K562 (cell line): ENCODE measurements around the gene ZNHIT2. TPM values are rescaled to one million over a fixed set of nuclear protein-coding genes. Genes with fewer than 3 reads are reported as not detected.

Experiments
- ATAC-seq: fragments of 200-7000 bp; cut with Tn5 transposase; 3 replicates; pipeline ENCODE4 v1.9.1; 2020; ENCODE audit warnings: moderate library complexity
- BruUV-seq: library from RNA; stranded (reverse); fragments of 400-500 nt; replicated peaks from 2 replicates; lab custom pipeline; 2021; lab: Mats Ljungman, UMichigan
- CTCF ChIA-PET: fragments of 300-600 bp; formaldehyde crosslinking; extraction: SDS; loops from one replicate; lab custom pipeline; 2021; ENCODE audit warnings: low intra/inter-chr PET ratio; lab: Yijun Ruan, JAX
- POLR2A ChIA-PET: fragments of 300-600, 350-650 bp; sonication (Branson Sonifier 250); formaldehyde crosslinking; extraction: SDS; loops from one replicate; lab custom pipeline; 2021; ENCODE audit warnings: antibody characterized with exemption, inconsistent platforms; lab: Yijun Ruan, JAX
- DNase-seq, 4 experiments: peaks; one replicate each; pipeline versions ENCODE4 v3.0.0 to v3.0.0-alpha.2; 2011 to 2018; ENCODE audit warnings: low spot score in 3 of 4, mixed read lengths in 3 of 4; ENCODE audit errors: extremely low read depth in 1 of 4
- FAIRE-seq: peaks from 2 replicates; lab custom pipeline; 2011; peaks lifted over from hg19 to GRCh38; lab: Jason Lieb, UNC
- H2AFZ ChIP-seq: 2 replicates; pipeline ENCODE4 v1.6.0; 2011; ENCODE audit warnings: low read depth, low read length, control low read depth, inconsistent platforms
- H3K27ac ChIP-seq: fragments of 200-600 bp; 3 replicates; pipeline ENCODE4 v1.8.0; 2011; ENCODE audit warnings: low read depth, mild to moderate bottlenecking, control low read depth, inconsistent platforms, low read length, moderate library complexity, mixed read lengths; ENCODE audit errors: extremely low read depth
- H3K27me3 ChIP-seq, 2 experiments: fragments of 300-600 bp in 1 of 2; 2 replicates in 1 of 2; 3 replicates in 1 of 2; pipeline versions ENCODE4 v1.6.0 to v1.8.0; 2011; ENCODE audit warnings: inconsistent platforms in 2 of 2, low read length in 2 of 2, mild to moderate bottlenecking in 1 of 2, mixed read lengths in 1 of 2, moderate library complexity in 1 of 2; ENCODE audit not compliant: control insufficient read depth in 2 of 2, insufficient read depth in 2 of 2
- H3K36me3 ChIP-seq: fragments of 300-600 bp; 3 replicates; pipeline ENCODE4 v1.8.0; 2011; ENCODE audit warnings: mild to moderate bottlenecking, low read length, inconsistent platforms; ENCODE audit not compliant: control insufficient read depth, insufficient read depth
- H3K4me1 ChIP-seq, 2 experiments: fragments of 200-600 bp in 1 of 2; replicated peaks in 1 of 2; 2 replicates in 1 of 2; 3 replicates in 1 of 2; pipeline versions ENCODE4 v1.5.1 to v1.8.0; 2011; ENCODE audit warnings: inconsistent platforms in 2 of 2, low read length in 2 of 2, mild to moderate bottlenecking in 1 of 2, mixed read lengths in 1 of 2, moderate library complexity in 1 of 2; ENCODE audit not compliant: control insufficient read depth in 2 of 2, insufficient read depth in 2 of 2
- H3K4me2 ChIP-seq: 2 replicates; pipeline ENCODE4 v1.6.1; 2011; ENCODE audit warnings: low read length, control low read depth, inconsistent platforms, mixed read lengths; ENCODE audit not compliant: insufficient read depth
- H3K4me3 ChIP-seq: fragments of 200-600 bp; sonication (generic), shearing (Covaris generic); 2 replicates; pipeline ENCODE4 v1.5.1; 2016; ENCODE audit warnings: control low read depth, inconsistent platforms
- H3K79me2 ChIP-seq: fragments of 200-600 bp; 3 replicates; pipeline ENCODE4 v1.8.0; 2011; ENCODE audit warnings: low read length, inconsistent platforms; ENCODE audit not compliant: control insufficient read depth, insufficient read depth
- H3K9ac ChIP-seq, 2 experiments: 2 replicates each; pipeline versions ENCODE4 v1.6.0 to v1.6.1; 2011; ENCODE audit warnings: low read depth in 2 of 2, low read length in 2 of 2, control low read depth in 1 of 2, inconsistent platforms in 1 of 2, mild to moderate bottlenecking in 1 of 2, mixed read lengths in 1 of 2; ENCODE audit not compliant: insufficient read depth in 1 of 2
- H3K9me1 ChIP-seq: one replicate; pipeline ENCODE4 v1.6.0; 2011; ENCODE audit warnings: inconsistent platforms, mild to moderate bottlenecking, low read length, moderate library complexity; ENCODE audit not compliant: control insufficient read depth, insufficient read depth
- H3K9me3 ChIP-seq: replicated peaks from 2 replicates; pipeline ENCODE4 v1.5.1; 2011; ENCODE audit warnings: low read depth, low read length, inconsistent platforms; ENCODE audit not compliant: control insufficient read depth, insufficient read depth
- H4K20me1 ChIP-seq: replicated peaks from 2 replicates; pipeline ENCODE4 v1.6.1; 2011; ENCODE audit warnings: low read length, inconsistent platforms, mixed read lengths; ENCODE audit not compliant: control insufficient read depth, insufficient read depth
- BRF1 ChIP-seq: IDR thresholded peaks from 3 replicates; pipeline ENCODE4 v1.6.1; 2011; ENCODE audit warnings: borderline replicate concordance, mild to moderate bottlenecking; ENCODE audit not compliant: insufficient read length; ENCODE audit errors: extremely low read depth
- DEAF1 ChIP-seq: fragments of 450-650 bp; formaldehyde crosslinking; IDR thresholded peaks from 2 replicates; pipeline ENCODE4 v1.4.0; 2020; ENCODE audit warnings: mild to moderate bottlenecking, moderate library complexity
- EWSR1 ChIP-seq: fragments of 450-650 bp; IDR thresholded peaks from 2 replicates; pipeline ENCODE4 v1.6.1; 2018; ENCODE audit warnings: borderline replicate concordance, mild to moderate bottlenecking, low read depth, moderate library complexity; ENCODE audit not compliant: partially characterized antibody
- PBX2 ChIP-seq, 2 experiments: IDR thresholded peaks in 1 of 2; conservative IDR thresholded peaks in 1 of 2; 2 replicates each; pipeline ENCODE4 v1.6.1; 2016; ENCODE audit warnings: low read depth in 2 of 2, mild to moderate bottlenecking in 1 of 2, missing compliant biosample characterization in 1 of 2, missing genetic modification characterization in 1 of 2, moderate library complexity in 1 of 2
- RBM25 ChIP-seq: fragments of 200-400 bp; formaldehyde crosslinking; IDR thresholded peaks from 2 replicates; pipeline ENCODE4 v1.6.1; 2018; ENCODE audit warnings: low read length, low read depth, moderate library complexity; ENCODE audit not compliant: severe bottlenecking
- ZBTB33 ChIP-seq: sonication (generic); formaldehyde crosslinking; IDR thresholded peaks from 2 replicates; pipeline ENCODE4 v1.8.1; 2023; ENCODE audit warnings: mild to moderate bottlenecking, missing genetic modification reagents
- WGBS: fragments of 100-300 bp; shearing (Covaris generic); methylation state at CpG from one replicate; pipeline ENCODE4 v1.1.6; 2016; ENCODE audit warnings: low coverage, mixed read lengths; ENCODE audit not compliant: insufficient coverage; ENCODE audit errors: missing lambda C conversion rate; 5-methylcytosine and 5-hydroxymethylcytosine counted together
- in situ Hi-C: fragments of 300-500 bp; cut with MboI; formaldehyde crosslinking; loops from 4 replicates; pipeline ENCODE4 v1.15.0; 2018; ENCODE audit warnings: inconsistent platforms, mixed read lengths
- intact Hi-C: fragments of 100-400 bp; cut with micrococcal nuclease; formaldehyde crosslinking; loops from 2 replicates; pipeline ENCODE4 v1.14.2; 2022
- polyA plus RNA-seq, 8 experiments: library from polyadenylated mRNA; depleted of rRNA in 4 of 8; stranded (reverse) in 5 of 8; unstranded in 3 of 8; fragments of >200 nt; fragmentation: Nextera tagmentation in 2 of 8; fragmentation: Illumina TruSeq in 1 of 8; extraction: Ambion mirVana in 2 of 8; extraction: Trizol in 1 of 8; gene quantifications; 2 replicates each; pipeline versions ENCODE4 v1.2.1 to v1.2.3, GENCODE V29; 2011 to 2014; ENCODE audit warnings: inconsistent platforms in 1 of 8, missing spikeins in 1 of 8
- total RNA-seq, 7 experiments: library from RNA; depleted of rRNA in 6 of 7; stranded (reverse); fragments of >200 nt in 6 of 7; fragmentation: Illumina TruSeq in 2 of 7; extraction: Trizol in 2 of 7; gene quantifications; 2 replicates each; pipeline versions ENCODE4 v1.2.1 to v1.2.3, GENCODE V29; 2011 to 2021; ENCODE audit warnings: low replicate concordance in 1 of 7

The ZNHIT2 gene
- total and polyA plus RNA-seq, 9 of the 15 experiments (the other 6 are each of a cell fraction or from before 2014, with no cell fraction given) = 0.08 to 39.0 (median 2.5) TPM

- intact Hi-C loops = no loop called here
- H3K36me3 ChIP-seq = peaks cover 22% of the 10 kb centered on the region; the same call in 1 of the 3 replicates
- POLR2A ChIA-PET = interaction anchor here (0.7 to 7.2 kb wide), 3 partner anchors 12 to 173 kb away, joined by 3 to 92 read pairs (median 3); partner anchors contain the start of genes GPHA2 and VPS51
- H2AFZ ChIP-seq = no peak overlapping the region
- ATAC-seq = no peak
- no peak for FAIRE-seq
- H3K9ac ChIP-seq = no peak overlapping the region
- no peak for DNase-seq
- no peak overlapping the region for H3K27ac ChIP-seq
- H3K9me1 ChIP-seq = no peaks in the 10 kb centered on the region
- no peak for TF ChIP-seq RBM25
- peak; percentile 64; the same call in 1 of the 2 replicates for TF ChIP-seq ZBTB33
- TF ChIP-seq DEAF1 (CRISPR knock-in tag) = no peak
- TF ChIP-seq PBX2 (CRISPR knock-in tag; IDR thresholded peaks at IDR 0.05; ENCODE audit: low read depth) = no peak
- TF ChIP-seq PBX2 (tag; conservative IDR thresholded peaks at IDR 0.05; ENCODE audit: low read depth) = no peak
- no peak for TF ChIP-seq EWSR1
- TF ChIP-seq BRF1 = no peak
- TF ChIP-seq, all 486 proteins: peak for 1
- no peaks in the 10 kb centered on the region for H4K20me1 ChIP-seq
- CTCF ChIA-PET = interaction anchor here (0.5 to 0.7 kb wide), 2 partner anchors 146 to 480 kb away, joined by 3 read pairs; no protein-coding TSS in a partner anchor
- BruUV-seq = no TSS peak
- in situ Hi-C loops = no loop called here
- H3K4me3 ChIP-seq = no peak overlapping the region
- peaks cover 17 to 43% of the 10 kb centered on the region in 2 experiments for H3K4me1 ChIP-seq
- H3K4me2 ChIP-seq = no peak overlapping the region
- H3K27me3 ChIP-seq = no peaks in the 10 kb centered on the region
- H3K9me3 ChIP-seq = no peaks in the 10 kb centered on the region
- peaks cover 7% of the 10 kb centered on the region; the same call in 2 of the 3 replicates for H3K79me2 ChIP-seq
- WGBS = 91% methylated on average over 11 of the region's 38 CpGs
Observed at GRCh38 chr11:65108469-65109123, 8.9 kb downstream of the ZNHIT2 start.
